ENCODE data around the gene GABPB1. TPM values are rescaled to one million over a fixed set of nuclear protein-coding genes. Genes with fewer than 3 reads are reported as not detected.

Gene GABPB1
- total and polyA plus RNA-seq, 2 of the 13 experiments (the other 11 are each of a cell fraction or from before 2014, with no cell fraction given) = 17.5 to 39.5 TPM

DNA sequence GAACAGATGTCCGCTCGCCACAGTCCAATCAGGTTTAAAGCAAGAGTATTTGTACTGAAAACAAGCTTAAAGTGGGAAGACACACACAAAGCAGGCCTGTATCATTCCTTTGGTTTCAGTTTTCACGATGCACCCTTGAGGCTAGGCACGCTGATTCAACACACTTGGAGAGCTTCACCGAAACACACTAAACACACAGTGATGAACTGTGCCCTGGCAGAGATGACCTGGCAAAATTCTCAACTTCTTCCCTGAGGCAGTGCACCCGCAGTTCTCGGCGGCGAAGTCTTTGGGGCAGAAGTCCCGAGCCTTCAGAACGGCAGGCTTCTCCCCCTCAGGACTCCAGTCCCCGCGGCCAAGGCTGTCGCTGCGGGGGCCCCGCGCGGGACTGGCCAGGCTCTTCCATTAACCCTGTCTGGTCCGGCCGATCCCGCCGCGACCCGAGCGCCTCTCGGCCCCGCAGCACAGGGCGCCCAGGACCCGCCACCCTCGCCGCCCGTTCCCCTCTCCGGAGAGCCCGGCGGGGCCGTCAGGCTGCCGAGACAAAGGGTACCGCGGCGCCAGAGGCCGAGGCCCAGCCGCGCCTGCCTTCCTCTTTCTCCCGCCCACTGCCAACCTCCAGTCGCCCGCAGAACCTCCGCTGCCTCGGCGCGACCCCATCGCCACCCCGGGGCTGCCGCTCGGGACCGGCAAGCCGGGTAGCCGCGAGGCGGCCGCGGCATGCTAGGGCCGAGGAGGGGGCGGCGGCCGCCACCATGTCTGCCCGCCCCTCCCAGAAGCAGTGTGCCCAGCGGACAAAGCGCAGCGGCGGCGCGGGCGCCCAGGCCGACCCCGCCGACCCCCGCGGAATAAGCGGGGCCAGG, 792 bp downstream of the GABPB1 start (continued):
- TF ChIP-seq NCOA5 (CRISPR knock-in tag; IDR thresholded peaks at IDR 0.05) (no peak), NCOR1 (IDR thresholded peaks at IDR 0.05; ENCODE audit: borderline replicate concordance, low read length) (no peak), ZBTB3 (CRISPR knock-in tag; IDR thresholded peaks at IDR 0.05; ENCODE audit: borderline replicate concordance, low read depth) (no peak), RFXAP (CRISPR knock-in tag; IDR thresholded peaks at IDR 0.05; ENCODE audit: borderline replicate concordance) (peak; percentile 53; the same call in 1 of the 2 replicates), ZNF530 (CRISPR knock-in tag; IDR thresholded peaks at IDR 0.05; ENCODE audit: low read depth) (no peak), WIZ (CRISPR knock-in tag; IDR thresholded peaks at IDR 0.05) (no peak), ZNF563 (CRISPR knock-in tag; IDR thresholded peaks at IDR 0.05) (no peak; the same call in none of the 2 replicates), PCBP1 (IDR thresholded peaks at IDR 0.05; ENCODE audit: borderline replicate concordance, low read depth, low read length) (no peak), SSRP1 (CRISPR knock-in tag; IDR thresholded peaks at IDR 0.05) (no peak), CEBPG (CRISPR knock-in tag; IDR thresholded peaks at IDR 0.05) (no peak), KDM3A (CRISPR knock-in tag; IDR thresholded peaks at IDR 0.05; ENCODE audit: low read depth) (no peak), SIX4 (CRISPR knock-in tag; IDR thresholded peaks at IDR 0.05) (peak; percentile 58; the same call in 1 of the 2 replicates), ZNF30 (CRISPR knock-in tag; IDR thresholded peaks at IDR 0.05) (peak; percentile 61; the same call in 1 of the 2 replicates), KAT7 (CRISPR knock-in tag; IDR thresholded peaks at IDR 0.05; ENCODE audit: borderline replicate concordance) (no peak)
- TF ChIP-seq, protein P1, sequence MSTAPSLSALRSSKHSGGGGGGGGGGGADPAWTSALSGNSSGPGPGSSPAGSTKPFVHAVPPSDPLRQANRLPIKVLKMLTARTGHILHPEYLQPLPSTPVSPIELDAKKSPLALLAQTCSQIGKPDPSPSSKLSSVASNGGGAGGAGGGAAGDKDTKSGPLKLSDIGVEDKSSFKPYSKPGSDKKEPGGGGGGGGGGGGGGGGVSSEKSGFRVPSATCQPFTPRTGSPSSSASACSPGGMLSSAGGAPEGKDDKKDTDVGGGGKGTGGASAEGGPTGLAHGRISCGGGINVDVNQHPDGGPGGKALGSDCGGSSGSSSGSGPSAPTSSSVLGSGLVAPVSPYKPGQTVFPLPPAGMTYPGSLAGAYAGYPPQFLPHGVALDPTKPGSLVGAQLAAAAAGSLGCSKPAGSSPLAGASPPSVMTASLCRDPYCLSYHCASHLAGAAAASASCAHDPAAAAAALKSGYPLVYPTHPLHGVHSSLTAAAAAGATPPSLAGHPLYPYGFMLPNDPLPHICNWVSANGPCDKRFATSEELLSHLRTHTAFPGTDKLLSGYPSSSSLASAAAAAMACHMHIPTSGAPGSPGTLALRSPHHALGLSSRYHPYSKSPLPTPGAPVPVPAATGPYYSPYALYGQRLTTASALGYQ (CRISPR knock-in tag; IDR thresholded peaks at IDR 0.05) = no peak
- TF ChIP-seq, protein P2, sequence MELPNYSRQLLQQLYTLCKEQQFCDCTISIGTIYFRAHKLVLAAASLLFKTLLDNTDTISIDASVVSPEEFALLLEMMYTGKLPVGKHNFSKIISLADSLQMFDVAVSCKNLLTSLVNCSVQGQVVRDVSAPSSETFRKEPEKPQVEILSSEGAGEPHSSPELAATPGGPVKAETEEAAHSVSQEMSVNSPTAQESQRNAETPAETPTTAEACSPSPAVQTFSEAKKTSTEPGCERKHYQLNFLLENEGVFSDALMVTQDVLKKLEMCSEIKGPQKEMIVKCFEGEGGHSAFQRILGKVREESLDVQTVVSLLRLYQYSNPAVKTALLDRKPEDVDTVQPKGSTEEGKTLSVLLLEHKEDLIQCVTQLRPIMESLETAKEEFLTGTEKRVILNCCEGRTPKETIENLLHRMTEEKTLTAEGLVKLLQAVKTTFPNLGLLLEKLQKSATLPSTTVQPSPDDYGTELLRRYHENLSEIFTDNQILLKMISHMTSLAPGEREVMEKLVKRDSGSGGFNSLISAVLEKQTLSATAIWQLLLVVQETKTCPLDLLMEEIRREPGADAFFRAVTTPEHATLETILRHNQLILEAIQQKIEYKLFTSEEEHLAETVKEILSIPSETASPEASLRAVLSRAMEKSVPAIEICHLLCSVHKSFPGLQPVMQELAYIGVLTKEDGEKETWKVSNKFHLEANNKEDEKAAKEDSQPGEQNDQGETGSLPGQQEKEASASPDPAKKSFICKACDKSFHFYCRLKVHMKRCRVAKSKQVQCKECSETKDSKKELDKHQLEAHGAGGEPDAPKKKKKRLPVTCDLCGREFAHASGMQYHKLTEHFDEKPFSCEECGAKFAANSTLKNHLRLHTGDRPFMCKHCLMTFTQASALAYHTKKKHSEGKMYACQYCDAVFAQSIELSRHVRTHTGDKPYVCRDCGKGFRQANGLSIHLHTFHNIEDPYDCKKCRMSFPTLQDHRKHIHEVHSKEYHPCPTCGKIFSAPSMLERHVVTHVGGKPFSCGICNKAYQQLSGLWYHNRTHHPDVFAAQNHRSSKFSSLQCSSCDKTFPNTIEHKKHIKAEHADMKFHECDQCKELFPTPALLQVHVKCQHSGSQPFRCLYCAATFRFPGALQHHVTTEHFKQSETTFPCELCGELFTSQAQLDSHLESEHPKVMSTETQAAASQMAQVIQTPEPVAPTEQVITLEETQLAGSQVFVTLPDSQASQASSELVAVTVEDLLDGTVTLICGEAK (IDR thresholded peaks at IDR 0.05) = no peak
- TF ChIP-seq, protein P2 (CRISPR knock-in tag; IDR thresholded peaks at IDR 0.05) = 0 out of 2 replicates have a peak, but pooled peaks have one; percentile 3
- TF ChIP-seq, protein P3, sequence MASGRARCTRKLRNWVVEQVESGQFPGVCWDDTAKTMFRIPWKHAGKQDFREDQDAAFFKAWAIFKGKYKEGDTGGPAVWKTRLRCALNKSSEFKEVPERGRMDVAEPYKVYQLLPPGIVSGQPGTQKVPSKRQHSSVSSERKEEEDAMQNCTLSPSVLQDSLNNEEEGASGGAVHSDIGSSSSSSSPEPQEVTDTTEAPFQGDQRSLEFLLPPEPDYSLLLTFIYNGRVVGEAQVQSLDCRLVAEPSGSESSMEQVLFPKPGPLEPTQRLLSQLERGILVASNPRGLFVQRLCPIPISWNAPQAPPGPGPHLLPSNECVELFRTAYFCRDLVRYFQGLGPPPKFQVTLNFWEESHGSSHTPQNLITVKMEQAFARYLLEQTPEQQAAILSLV (CRISPR knock-in tag; IDR thresholded peaks at IDR 0.05; ENCODE audit: borderline replicate concordance) = no peak

All from HepG2 (cell line).